ENCODE data around the gene GLE1.

GLE1 gene

DNA sequence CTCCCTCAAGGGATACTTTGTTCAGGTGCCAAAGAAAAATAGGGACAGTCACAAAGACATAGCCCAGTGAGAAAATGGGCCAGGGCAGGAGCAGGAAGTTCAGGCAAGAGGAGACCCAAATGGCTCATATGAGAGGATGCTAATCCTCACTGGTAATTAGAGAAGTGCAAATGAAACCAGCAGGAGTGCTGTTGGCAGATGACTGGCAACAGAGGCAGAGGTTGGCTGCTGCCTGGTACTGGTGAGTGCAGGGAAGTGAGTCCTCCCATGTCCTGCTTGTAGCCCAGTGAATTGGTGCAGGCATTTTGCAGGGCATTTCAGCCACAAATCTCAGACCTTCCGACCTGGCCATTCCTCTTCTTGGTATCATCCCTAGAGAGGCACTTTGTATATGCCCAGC lies 25.3 kb upstream of the GLE1 start:
- H3K27ac ChIP-seq (ENCODE audit: low read depth, low read length), result no peak overlapping the region
- H3K27me3 ChIP-seq (ENCODE audit: control insufficient read depth, insufficient read depth, low read length), result no peaks in the 10 kb centered on the region
- no peak overlapping the region for H3K4me3 ChIP-seq (ENCODE audit: low read depth, low read length)
- H3K9me3 ChIP-seq (ENCODE audit: control insufficient read depth, insufficient read depth, low read depth, low read length), result no peaks in the 10 kb centered on the region
- H3K4me1 ChIP-seq (ENCODE audit: control insufficient read depth, insufficient read depth, low read length), result peaks cover 5% of the 10 kb centered on the region; the same call in 1 of the 2 replicates
- no peak overlapping the region for H3K9ac ChIP-seq (ENCODE audit: low read length)
- H3K36me3 ChIP-seq (ENCODE audit: control insufficient read depth, insufficient read depth, low read length), result peaks cover 45% of the 10 kb centered on the region

DNA sequence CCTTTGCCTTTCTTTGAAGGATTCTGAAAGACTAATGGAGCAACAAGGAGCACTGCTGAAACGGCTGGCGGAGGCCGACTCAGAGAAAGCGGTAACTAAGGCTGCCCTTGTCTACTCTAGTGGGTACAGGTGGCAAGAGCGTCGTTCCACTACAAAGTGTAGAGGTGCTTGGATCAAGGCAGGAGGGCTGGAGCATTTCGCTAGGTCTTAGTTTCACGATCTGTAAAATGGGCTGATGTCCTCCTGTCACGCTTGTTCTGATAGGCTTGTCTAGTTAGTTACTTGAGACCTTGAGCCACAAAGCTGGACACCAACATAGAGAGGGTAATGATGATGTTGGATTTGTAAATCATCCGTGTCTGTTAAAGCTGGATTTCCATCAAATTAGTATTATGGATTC lies 23.0 kb upstream of the GLE1 start:
- H3K27ac ChIP-seq (ENCODE audit: low read depth, low read length), result no peak overlapping the region
- no peak overlapping the region for H3K4me3 ChIP-seq (ENCODE audit: low read depth, low read length)
- H3K9me3 ChIP-seq (ENCODE audit: control insufficient read depth, insufficient read depth, low read depth, low read length), result no peaks in the 10 kb centered on the region
- no peak overlapping the region for H3K9ac ChIP-seq (ENCODE audit: low read length)
- no peaks in the 10 kb centered on the region for H3K27me3 ChIP-seq (ENCODE audit: control insufficient read depth, insufficient read depth, low read length)
- peaks cover 53% of the 10 kb centered on the region for H3K36me3 ChIP-seq (ENCODE audit: control insufficient read depth, insufficient read depth, low read length)
- H3K4me1 ChIP-seq (ENCODE audit: control insufficient read depth, insufficient read depth, low read length), result peaks cover 5% of the 10 kb centered on the region; the same call in 1 of the 2 replicates

DNA sequence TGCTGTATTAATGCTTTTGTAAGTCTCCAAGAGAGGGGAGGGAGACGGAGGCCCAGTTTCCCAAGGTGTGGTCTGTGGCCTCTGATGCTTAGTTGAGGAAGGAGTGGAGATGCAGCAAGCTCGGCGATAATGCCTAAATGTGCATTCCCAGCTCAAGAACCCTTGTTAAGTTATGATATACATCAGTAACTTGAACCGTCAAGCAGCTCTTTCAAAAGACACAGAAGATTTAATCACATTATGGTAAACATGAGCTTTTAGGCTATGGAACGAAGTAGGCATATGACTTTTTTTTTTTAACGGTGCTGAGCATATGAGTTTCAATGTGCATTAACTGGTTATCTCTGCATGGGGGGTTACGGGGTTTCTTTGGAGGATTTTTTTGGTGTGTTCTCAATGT lies 22.3 kb upstream of the GLE1 start:
- peaks cover 5% of the 10 kb centered on the region; the same call in 1 of the 2 replicates for H3K4me1 ChIP-seq (ENCODE audit: control insufficient read depth, insufficient read depth, low read length)
- H3K9ac ChIP-seq (ENCODE audit: low read length), result no peak overlapping the region
- H3K27me3 ChIP-seq (ENCODE audit: control insufficient read depth, insufficient read depth, low read length), result no peaks in the 10 kb centered on the region
- peaks cover 60% of the 10 kb centered on the region for H3K36me3 ChIP-seq (ENCODE audit: control insufficient read depth, insufficient read depth, low read length)
- H3K9me3 ChIP-seq (ENCODE audit: control insufficient read depth, insufficient read depth, low read depth, low read length), result no peaks in the 10 kb centered on the region
- H3K4me3 ChIP-seq (ENCODE audit: low read depth, low read length), result no peak overlapping the region
- H3K27ac ChIP-seq (ENCODE audit: low read depth, low read length), result no peak overlapping the region

DNA sequence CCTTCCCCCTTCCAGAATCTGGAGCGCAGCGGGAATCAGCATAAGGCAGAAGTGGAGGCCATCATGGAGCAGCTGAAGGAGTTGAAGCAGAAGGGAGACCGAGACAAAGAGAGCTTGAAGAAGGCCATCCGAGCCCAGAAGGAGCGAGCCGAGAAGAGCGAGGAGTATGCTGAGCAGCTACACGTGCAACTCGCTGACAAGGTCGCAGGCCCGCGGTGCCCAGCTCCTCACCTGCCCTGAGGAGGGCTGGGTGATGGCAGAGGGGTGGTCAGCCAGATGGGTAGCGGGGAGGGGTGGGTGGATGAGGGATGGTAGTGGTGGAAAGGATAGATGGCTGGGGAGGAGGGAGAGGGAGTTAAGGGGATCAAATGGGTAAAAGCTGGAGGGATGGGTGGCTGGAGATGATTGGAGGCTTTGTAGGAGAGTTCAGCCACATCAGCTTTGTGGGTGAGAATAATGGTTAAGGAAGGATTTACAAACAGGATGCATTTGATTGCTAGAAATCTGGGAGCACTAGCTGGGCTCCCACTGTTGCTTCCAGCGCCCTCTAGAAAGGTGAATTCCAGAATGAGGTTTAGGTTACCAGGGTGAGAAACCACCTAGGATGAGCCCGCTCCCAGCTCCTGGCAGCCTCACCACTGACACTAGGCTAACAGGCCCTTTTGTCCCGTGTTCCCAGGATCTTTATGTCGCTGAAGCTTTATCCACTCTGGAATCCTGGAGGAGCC lies 19.7 kb upstream of the GLE1 start:
- Histone ChIP-seq H3K4me3 (ENCODE audit: low read depth, low read length) (no peak overlapping the region), H3K27me3 (ENCODE audit: control insufficient read depth, insufficient read depth, low read length) (no peaks in the 10 kb centered on the region), H3K9me3 (ENCODE audit: control insufficient read depth, insufficient read depth, low read depth, low read length) (no peaks in the 10 kb centered on the region), H3K36me3 (ENCODE audit: control insufficient read depth, insufficient read depth, low read length) (peaks cover 68% of the 10 kb centered on the region), H3K9ac (ENCODE audit: low read length) (no peak overlapping the region), H3K27ac (ENCODE audit: low read depth, low read length) (no peak overlapping the region), H3K4me1 (ENCODE audit: control insufficient read depth, insufficient read depth, low read length) (no peaks in the 10 kb centered on the region)

DNA sequence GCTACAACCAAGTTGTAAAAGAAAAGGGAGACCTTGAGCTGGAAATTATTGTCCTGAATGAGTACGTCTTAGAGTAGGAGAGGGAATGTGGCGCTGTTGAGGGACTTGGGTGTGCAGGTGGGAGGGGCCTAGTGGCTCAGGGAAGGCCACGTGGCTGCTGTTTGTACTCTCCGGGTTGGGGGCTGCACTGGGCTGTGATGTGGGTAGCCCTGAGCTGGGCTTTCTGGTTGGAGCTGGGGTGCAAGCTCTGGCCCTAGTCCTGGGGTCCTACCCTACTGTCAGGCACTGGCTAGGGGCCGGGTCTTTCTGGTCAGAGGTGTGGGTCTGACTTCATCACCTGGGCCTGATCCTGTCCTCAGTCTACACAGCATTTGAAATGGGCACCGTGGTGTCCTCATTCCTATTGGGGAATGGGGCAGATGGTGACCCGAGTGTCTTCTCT lies 19.1 kb upstream of the GLE1 start:
- no peaks in the 10 kb centered on the region for H3K9me3 ChIP-seq (ENCODE audit: control insufficient read depth, insufficient read depth, low read depth, low read length)
- peaks cover 67% of the 10 kb centered on the region for H3K36me3 ChIP-seq (ENCODE audit: control insufficient read depth, insufficient read depth, low read length)
- no peaks in the 10 kb centered on the region for H3K27me3 ChIP-seq (ENCODE audit: control insufficient read depth, insufficient read depth, low read length)
- H3K27ac ChIP-seq (ENCODE audit: low read depth, low read length), result no peak overlapping the region
- no peaks in the 10 kb centered on the region for H3K4me1 ChIP-seq (ENCODE audit: control insufficient read depth, insufficient read depth, low read length)
- no peak overlapping the region for H3K9ac ChIP-seq (ENCODE audit: low read length)
- H3K4me3 ChIP-seq (ENCODE audit: low read depth, low read length), result no peak overlapping the region

DNA sequence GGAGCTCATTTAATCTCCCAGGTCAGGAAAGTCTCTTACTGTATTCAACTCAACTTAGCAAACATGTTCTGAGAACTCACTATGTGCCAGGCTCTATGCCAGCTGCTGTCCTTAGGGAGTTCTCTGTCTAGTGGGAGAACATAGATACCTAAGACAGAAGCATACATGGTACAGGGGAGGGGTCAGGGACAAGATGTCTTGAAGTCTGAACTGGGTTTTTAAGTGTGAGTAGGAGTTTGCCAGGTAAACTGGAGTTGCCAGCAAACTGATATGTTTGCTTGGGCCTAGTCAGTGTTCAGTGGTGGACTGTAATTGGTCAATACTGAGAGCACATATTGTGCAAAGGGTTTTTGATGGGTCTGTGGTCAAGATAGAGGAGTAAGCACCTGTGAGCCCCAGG lies 18.3 kb upstream of the GLE1 start:
- Histone ChIP-seq H3K4me3 (ENCODE audit: low read depth, low read length) (no peak overlapping the region), H3K36me3 (ENCODE audit: control insufficient read depth, insufficient read depth, low read length) (peaks cover 65% of the 10 kb centered on the region), H3K4me1 (ENCODE audit: control insufficient read depth, insufficient read depth, low read length) (no peaks in the 10 kb centered on the region), H3K27me3 (ENCODE audit: control insufficient read depth, insufficient read depth, low read length) (no peaks in the 10 kb centered on the region), H3K27ac (ENCODE audit: low read depth, low read length) (no peak overlapping the region), H3K9ac (ENCODE audit: low read length) (no peak overlapping the region), H3K9me3 (ENCODE audit: control insufficient read depth, insufficient read depth, low read depth, low read length) (no peaks in the 10 kb centered on the region)

DNA sequence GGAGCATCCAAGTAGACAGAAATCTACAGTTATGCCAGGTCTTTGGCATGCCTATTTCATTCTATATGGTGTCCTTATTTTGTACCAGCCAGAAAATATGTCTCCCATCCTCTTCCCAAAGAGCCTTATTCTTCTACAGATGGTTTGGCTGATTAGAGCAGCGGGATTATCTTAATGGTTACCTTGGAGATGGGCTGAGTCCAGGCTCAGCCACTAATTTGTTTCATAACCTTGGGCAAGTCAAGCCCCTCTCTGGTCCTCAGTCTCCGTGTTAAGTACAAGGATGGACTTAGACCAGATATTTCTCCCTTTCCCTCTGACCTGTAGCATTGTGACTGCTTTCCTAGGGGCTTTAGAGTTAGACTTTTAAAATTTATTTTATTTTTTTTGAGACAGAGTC lies 11.1 kb upstream of the GLE1 start:
- H3K27me3 ChIP-seq (ENCODE audit: control insufficient read depth, insufficient read depth, low read length), result no peaks in the 10 kb centered on the region
- no peak overlapping the region for H3K4me3 ChIP-seq (ENCODE audit: low read depth, low read length)
- H3K27ac ChIP-seq (ENCODE audit: low read depth, low read length), result no peak overlapping the region
- peaks cover 54% of the 10 kb centered on the region for H3K36me3 ChIP-seq (ENCODE audit: control insufficient read depth, insufficient read depth, low read length)
- H3K4me1 ChIP-seq (ENCODE audit: control insufficient read depth, insufficient read depth, low read length), result no peaks in the 10 kb centered on the region
- H3K9me3 ChIP-seq (ENCODE audit: control insufficient read depth, insufficient read depth, low read depth, low read length), result no peaks in the 10 kb centered on the region
- H3K9ac ChIP-seq (ENCODE audit: low read length), result no peak overlapping the region

DNA sequence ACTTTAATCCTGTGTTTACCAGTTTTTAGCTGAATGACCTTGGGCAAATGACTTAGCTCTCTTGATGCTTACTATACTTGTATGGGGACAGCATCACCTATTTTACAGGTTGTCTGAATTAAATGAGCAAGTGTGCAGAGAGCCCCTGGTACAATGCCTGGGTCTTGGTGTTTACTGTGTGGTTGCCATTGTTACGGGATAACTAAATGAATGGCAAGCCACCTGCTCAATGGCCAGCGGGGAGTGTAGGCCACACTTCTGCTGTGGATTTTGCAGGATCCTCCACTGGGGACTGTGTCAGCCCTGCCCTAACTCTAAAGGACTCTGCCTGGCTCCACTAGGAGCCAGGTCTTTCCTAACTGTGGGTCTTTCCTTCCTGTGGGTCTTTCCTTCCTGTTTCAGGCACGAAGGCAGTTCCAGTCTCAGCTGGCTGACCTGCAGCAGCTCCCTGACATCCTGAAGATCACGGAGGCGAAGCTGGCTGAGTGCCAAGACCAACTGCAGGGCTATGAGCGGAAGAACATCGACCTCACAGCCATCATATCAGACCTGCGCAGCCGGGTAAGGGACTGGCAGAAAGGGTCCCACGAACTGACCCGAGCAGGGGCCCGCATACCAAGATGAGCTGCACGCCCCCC lies 10.3 kb upstream of the GLE1 start:
- Histone ChIP-seq H3K9me3 (ENCODE audit: control insufficient read depth, insufficient read depth, low read depth, low read length) (no peaks in the 10 kb centered on the region), H3K27me3 (ENCODE audit: control insufficient read depth, insufficient read depth, low read length) (no peaks in the 10 kb centered on the region), H3K36me3 (ENCODE audit: control insufficient read depth, insufficient read depth, low read length) (peaks cover 59% of the 10 kb centered on the region), H3K4me3 (ENCODE audit: low read depth, low read length) (no peak overlapping the region), H3K27ac (ENCODE audit: low read depth, low read length) (no peak overlapping the region), H3K4me1 (ENCODE audit: control insufficient read depth, insufficient read depth, low read length) (no peaks in the 10 kb centered on the region), H3K9ac (ENCODE audit: low read length) (no peak overlapping the region)

DNA sequence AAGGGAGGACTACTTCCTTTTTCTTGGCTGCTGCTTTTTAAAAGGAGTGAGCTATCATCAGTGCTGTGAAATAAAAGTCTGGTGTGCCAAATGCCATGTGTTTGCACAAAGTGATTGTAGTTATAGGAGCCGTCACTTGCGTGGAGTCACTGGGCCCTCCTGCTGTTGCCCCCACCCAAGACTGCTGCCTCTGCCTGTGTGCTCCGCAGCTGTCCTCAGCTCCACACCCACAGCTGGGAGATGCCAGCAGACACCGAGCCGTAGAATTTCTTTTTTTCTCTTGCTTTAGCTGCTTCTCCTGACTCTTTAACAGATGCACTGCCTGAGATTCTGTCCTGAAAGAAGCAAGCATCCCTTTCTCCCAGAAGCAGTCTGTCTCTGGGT lies 9.8 kb upstream of the GLE1 start:
- Histone ChIP-seq H3K27me3 (ENCODE audit: control insufficient read depth, insufficient read depth, low read length) (no peaks in the 10 kb centered on the region), H3K9ac (ENCODE audit: low read length) (no peak overlapping the region), H3K4me3 (ENCODE audit: low read depth, low read length) (no peak overlapping the region), H3K27ac (ENCODE audit: low read depth, low read length) (no peak overlapping the region), H3K9me3 (ENCODE audit: control insufficient read depth, insufficient read depth, low read depth, low read length) (no peaks in the 10 kb centered on the region), H3K36me3 (ENCODE audit: control insufficient read depth, insufficient read depth, low read length) (peaks cover 57% of the 10 kb centered on the region), H3K4me1 (ENCODE audit: control insufficient read depth, insufficient read depth, low read length) (no peaks in the 10 kb centered on the region)

DNA sequence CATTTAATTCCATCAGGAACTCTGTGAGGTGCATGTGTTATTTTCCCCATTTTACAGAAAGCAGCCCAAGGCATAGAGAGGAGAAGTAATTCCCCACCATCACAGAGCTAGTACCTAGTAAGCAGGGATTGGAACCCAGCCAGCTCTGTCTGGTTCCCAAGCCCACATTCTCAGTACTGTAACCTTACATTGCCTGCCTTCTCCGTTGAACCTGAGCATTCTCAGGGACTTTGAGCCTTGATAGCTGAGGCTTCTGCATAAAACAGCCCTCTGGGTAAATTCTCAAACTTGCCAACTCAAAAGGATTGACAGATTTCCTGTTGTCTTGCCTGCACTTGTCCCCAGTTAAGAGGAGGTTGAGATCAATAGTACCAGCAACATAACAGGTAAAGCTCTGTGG lies 9.2 kb upstream of the GLE1 start:
- no peaks in the 10 kb centered on the region for H3K27me3 ChIP-seq (ENCODE audit: control insufficient read depth, insufficient read depth, low read length)
- no peaks in the 10 kb centered on the region for H3K9me3 ChIP-seq (ENCODE audit: control insufficient read depth, insufficient read depth, low read depth, low read length)
- H3K4me1 ChIP-seq (ENCODE audit: control insufficient read depth, insufficient read depth, low read length), result no peaks in the 10 kb centered on the region
- no peak overlapping the region for H3K4me3 ChIP-seq (ENCODE audit: low read depth, low read length)
- no peak overlapping the region for H3K9ac ChIP-seq (ENCODE audit: low read length)
- peaks cover 61% of the 10 kb centered on the region for H3K36me3 ChIP-seq (ENCODE audit: control insufficient read depth, insufficient read depth, low read length)
- no peak overlapping the region for H3K27ac ChIP-seq (ENCODE audit: low read depth, low read length)

DNA sequence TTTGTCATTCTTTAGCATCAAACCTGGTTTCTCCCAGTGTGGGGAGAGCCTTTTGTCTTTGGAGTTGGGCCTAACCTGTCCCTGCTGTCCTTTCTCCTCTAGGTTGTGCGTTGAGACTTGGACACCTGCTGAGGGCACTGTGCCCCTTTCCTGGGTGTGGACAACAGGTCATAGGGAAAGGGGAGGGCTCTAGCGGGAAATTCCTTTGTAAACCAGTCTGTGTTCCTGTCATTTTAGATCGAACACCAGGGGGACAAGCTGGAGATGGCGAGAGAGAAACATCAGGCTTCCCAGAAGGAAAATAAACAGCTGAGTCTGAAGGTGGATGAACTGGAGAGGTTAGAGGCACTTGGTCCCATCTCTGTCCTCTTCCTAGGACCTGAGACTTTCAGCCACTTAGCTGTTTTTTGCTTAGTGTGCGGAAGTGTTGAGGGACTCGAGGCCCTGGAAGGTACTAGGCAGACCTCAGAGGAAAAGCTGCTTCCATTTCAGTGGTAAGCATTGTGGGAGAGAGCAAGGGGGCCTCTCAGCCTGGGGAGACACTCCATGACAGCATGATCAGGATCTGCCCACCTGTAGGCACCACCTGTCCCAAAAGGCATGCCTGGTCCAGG lies 8.6 kb upstream of the GLE1 start:
- no peaks in the 10 kb centered on the region for H3K9me3 ChIP-seq (ENCODE audit: control insufficient read depth, insufficient read depth, low read depth, low read length)
- no peak overlapping the region for H3K9ac ChIP-seq (ENCODE audit: low read length)
- H3K4me1 ChIP-seq (ENCODE audit: control insufficient read depth, insufficient read depth, low read length), result no peaks in the 10 kb centered on the region
- H3K36me3 ChIP-seq (ENCODE audit: control insufficient read depth, insufficient read depth, low read length), result peaks cover 64% of the 10 kb centered on the region
- H3K27me3 ChIP-seq (ENCODE audit: control insufficient read depth, insufficient read depth, low read length), result no peaks in the 10 kb centered on the region
- no peak overlapping the region for H3K4me3 ChIP-seq (ENCODE audit: low read depth, low read length)
- no peak overlapping the region for H3K27ac ChIP-seq (ENCODE audit: low read depth, low read length)
